Adrenal gland (tissue), 5 donors: ENCODE results near the gene COL25A1.

ENCODE experiments used
- POLR2A ChIP-seq, 2 donors: fragments of 450-650 bp; IDR thresholded peaks; one replicate each; pipeline ENCODE4 v1.6.1; 2017; ENCODE audit warnings: antibody characterized with exemption in 2 of 2, mild to moderate bottlenecking in 2 of 2, moderate library complexity in 1 of 2
- TF ChIP-seq, protein P1 (sequence below), 6 experiments: fragments of 450-650 bp in 4 of 6; fragments of 200-600 bp in 2 of 6; sonication (generic) in 1 of 6; IDR thresholded peaks; 1 replicate in 5 of 6; 2 replicates in 1 of 6; pipeline versions ENCODE4 v1.5.1 to v1.8.0; 2016 to 2021; ENCODE audit warnings: antibody characterized with exemption in 6 of 6, mild to moderate bottlenecking in 2 of 6, moderate library complexity in 1 of 6
- donor health status: DM: no; HTN: no; CAD: no.

GRCh38 chr4:109278594-109279031, 23.8 kb downstream of the COL25A1 start:
- TF ChIP-seq, protein P1, sequence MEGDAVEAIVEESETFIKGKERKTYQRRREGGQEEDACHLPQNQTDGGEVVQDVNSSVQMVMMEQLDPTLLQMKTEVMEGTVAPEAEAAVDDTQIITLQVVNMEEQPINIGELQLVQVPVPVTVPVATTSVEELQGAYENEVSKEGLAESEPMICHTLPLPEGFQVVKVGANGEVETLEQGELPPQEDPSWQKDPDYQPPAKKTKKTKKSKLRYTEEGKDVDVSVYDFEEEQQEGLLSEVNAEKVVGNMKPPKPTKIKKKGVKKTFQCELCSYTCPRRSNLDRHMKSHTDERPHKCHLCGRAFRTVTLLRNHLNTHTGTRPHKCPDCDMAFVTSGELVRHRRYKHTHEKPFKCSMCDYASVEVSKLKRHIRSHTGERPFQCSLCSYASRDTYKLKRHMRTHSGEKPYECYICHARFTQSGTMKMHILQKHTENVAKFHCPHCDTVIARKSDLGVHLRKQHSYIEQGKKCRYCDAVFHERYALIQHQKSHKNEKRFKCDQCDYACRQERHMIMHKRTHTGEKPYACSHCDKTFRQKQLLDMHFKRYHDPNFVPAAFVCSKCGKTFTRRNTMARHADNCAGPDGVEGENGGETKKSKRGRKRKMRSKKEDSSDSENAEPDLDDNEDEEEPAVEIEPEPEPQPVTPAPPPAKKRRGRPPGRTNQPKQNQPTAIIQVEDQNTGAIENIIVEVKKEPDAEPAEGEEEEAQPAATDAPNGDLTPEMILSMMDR (IDR thresholded peaks at IDR 0.05): no peak
- no peak for TF ChIP-seq POLR2A (IDR thresholded peaks at IDR 0.05)
